ENCODE data around the gene REXO5. TPM values are rescaled to one million over a fixed set of nuclear protein-coding genes. Genes with fewer than 3 reads are reported as not detected.

Gene REXO5
- total RNA-seq, 1 experiment from 2014 or later: 8.5 TPM

DNA sequence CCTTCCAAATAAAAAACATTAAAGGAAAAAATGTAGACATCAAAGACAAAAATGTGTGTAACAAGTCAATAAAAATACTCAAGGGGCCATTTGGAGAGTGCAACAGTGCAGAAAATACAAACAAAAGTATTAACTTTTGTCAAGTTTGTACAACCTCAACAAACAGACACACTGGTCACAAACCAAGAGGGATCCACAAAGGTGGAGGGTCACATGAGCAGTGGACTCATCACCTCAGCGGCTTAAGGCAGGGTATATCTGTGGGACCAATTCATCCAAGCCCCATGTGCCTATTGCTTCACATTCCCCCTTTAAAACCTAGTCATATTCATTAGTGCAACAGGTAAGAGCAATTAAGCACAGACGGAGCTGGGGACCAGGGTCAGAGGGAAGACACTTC lies 48.6 kb downstream of the REXO5 start (continued):
- TF ChIP-seq, protein P1, sequence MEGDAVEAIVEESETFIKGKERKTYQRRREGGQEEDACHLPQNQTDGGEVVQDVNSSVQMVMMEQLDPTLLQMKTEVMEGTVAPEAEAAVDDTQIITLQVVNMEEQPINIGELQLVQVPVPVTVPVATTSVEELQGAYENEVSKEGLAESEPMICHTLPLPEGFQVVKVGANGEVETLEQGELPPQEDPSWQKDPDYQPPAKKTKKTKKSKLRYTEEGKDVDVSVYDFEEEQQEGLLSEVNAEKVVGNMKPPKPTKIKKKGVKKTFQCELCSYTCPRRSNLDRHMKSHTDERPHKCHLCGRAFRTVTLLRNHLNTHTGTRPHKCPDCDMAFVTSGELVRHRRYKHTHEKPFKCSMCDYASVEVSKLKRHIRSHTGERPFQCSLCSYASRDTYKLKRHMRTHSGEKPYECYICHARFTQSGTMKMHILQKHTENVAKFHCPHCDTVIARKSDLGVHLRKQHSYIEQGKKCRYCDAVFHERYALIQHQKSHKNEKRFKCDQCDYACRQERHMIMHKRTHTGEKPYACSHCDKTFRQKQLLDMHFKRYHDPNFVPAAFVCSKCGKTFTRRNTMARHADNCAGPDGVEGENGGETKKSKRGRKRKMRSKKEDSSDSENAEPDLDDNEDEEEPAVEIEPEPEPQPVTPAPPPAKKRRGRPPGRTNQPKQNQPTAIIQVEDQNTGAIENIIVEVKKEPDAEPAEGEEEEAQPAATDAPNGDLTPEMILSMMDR (IDR thresholded peaks at IDR 0.05): no peak
- no peak for TF ChIP-seq ZNF396 (CRISPR knock-in tag; IDR thresholded peaks at IDR 0.05; ENCODE audit: borderline replicate concordance)
- TF ChIP-seq, protein P2, sequence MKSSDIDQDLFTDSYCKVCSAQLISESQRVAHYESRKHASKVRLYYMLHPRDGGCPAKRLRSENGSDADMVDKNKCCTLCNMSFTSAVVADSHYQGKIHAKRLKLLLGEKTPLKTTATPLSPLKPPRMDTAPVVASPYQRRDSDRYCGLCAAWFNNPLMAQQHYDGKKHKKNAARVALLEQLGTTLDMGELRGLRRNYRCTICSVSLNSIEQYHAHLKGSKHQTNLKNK (CRISPR knock-in tag; IDR thresholded peaks at IDR 0.05): no peak
- TF ChIP-seq CREM (CRISPR knock-in tag; IDR thresholded peaks at IDR 0.05): no peak
- TF ChIP-seq MXD4 (CRISPR knock-in tag; IDR thresholded peaks at IDR 0.05; ENCODE audit: borderline replicate concordance): no peak
- TF ChIP-seq, protein P3, sequence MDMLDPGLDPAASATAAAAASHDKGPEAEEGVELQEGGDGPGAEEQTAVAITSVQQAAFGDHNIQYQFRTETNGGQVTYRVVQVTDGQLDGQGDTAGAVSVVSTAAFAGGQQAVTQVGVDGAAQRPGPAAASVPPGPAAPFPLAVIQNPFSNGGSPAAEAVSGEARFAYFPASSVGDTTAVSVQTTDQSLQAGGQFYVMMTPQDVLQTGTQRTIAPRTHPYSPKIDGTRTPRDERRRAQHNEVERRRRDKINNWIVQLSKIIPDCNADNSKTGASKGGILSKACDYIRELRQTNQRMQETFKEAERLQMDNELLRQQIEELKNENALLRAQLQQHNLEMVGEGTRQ (CRISPR knock-in tag; IDR thresholded peaks at IDR 0.05): no peak

DNA sequence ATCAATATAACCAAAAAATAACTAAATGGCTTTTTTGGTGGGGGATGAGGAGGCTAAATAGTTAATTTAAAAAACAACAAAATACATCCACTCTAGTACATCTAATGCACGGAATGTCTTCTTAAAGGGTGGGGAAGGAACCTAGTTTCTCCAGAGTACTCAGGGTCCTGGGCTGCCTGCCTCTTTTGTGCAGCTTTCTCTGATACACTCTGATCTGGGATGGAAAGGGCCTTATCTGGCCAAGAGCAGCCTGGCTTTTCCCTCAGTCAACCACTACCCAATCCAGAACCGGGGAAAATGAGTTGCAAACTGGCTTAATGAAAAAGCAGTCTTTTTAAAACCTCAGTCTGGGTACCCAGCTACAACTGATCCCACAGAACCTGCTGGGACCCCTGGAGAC lies 51.0 kb downstream of the REXO5 start:
- H3K27ac Mint-ChIP-seq: peak overlapping the region; percentile 68; the same call in 1 of the 2 replicates
- H3K27me3 Mint-ChIP-seq (ENCODE audit: low read depth): no peaks in the 10 kb centered on the region
- CTCF ChIA-PET: no interaction called here
- TF ChIP-seq JAZF1 (CRISPR knock-in tag; IDR thresholded peaks at IDR 0.05) (no peak), TP53 (CRISPR knock-in tag; IDR thresholded peaks at IDR 0.05) (no peak)
- TF ChIP-seq, protein P4, sequence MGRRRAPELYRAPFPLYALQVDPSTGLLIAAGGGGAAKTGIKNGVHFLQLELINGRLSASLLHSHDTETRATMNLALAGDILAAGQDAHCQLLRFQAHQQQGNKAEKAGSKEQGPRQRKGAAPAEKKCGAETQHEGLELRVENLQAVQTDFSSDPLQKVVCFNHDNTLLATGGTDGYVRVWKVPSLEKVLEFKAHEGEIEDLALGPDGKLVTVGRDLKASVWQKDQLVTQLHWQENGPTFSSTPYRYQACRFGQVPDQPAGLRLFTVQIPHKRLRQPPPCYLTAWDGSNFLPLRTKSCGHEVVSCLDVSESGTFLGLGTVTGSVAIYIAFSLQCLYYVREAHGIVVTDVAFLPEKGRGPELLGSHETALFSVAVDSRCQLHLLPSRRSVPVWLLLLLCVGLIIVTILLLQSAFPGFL (CRISPR knock-in tag; IDR thresholded peaks at IDR 0.05; ENCODE audit: borderline replicate concordance): no peak
- TF ChIP-seq, protein P5, sequence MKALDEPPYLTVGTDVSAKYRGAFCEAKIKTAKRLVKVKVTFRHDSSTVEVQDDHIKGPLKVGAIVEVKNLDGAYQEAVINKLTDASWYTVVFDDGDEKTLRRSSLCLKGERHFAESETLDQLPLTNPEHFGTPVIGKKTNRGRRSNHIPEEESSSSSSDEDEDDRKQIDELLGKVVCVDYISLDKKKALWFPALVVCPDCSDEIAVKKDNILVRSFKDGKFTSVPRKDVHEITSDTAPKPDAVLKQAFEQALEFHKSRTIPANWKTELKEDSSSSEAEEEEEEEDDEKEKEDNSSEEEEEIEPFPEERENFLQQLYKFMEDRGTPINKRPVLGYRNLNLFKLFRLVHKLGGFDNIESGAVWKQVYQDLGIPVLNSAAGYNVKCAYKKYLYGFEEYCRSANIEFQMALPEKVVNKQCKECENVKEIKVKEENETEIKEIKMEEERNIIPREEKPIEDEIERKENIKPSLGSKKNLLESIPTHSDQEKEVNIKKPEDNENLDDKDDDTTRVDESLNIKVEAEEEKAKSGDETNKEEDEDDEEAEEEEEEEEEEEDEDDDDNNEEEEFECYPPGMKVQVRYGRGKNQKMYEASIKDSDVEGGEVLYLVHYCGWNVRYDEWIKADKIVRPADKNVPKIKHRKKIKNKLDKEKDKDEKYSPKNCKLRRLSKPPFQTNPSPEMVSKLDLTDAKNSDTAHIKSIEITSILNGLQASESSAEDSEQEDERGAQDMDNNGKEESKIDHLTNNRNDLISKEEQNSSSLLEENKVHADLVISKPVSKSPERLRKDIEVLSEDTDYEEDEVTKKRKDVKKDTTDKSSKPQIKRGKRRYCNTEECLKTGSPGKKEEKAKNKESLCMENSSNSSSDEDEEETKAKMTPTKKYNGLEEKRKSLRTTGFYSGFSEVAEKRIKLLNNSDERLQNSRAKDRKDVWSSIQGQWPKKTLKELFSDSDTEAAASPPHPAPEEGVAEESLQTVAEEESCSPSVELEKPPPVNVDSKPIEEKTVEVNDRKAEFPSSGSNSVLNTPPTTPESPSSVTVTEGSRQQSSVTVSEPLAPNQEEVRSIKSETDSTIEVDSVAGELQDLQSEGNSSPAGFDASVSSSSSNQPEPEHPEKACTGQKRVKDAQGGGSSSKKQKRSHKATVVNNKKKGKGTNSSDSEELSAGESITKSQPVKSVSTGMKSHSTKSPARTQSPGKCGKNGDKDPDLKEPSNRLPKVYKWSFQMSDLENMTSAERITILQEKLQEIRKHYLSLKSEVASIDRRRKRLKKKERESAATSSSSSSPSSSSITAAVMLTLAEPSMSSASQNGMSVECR (CRISPR knock-in tag; IDR thresholded peaks at IDR 0.05; ENCODE audit: borderline replicate concordance): no peak
- no peak for DNase-seq (ENCODE audit: low spot score)
- H3K36me3 Mint-ChIP-seq: peaks cover 11% of the 10 kb centered on the region
- no peaks in the 10 kb centered on the region for H3K9me3 Mint-ChIP-seq
- H3K4me3 Mint-ChIP-seq: no peak overlapping the region
- no peak for ATAC-seq
- POLR2A ChIA-PET: interaction anchor here (1.4 kb wide), 1 partner anchor 42 kb away, joined by 3 read pairs; the partner anchor contains the start of gene DCUN1D3
- peaks cover 41% of the 10 kb centered on the region for H3K4me1 Mint-ChIP-seq

DNA sequence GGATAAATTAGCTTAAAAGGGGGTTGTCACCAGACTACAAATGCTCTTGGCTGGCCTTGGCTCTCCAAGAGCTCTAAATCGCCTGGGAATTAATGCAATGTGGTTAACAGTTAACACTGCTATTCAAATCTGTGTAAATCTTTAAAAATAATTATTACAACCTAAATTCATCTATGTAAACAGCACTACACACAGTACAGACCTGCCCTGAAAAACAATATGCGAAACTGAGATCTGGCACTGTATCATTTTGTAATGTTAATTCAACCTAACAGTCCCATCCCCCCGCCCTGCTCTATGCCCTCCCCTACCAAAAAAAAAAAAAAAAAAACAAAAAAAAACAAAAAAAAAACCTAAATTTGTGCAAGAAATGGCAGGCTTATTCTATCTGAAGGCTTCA lies 52.9 kb downstream of the REXO5 start:
- ATAC-seq: no peak
- Mint-ChIP-seq H3K9me3 (no peaks in the 10 kb centered on the region), H3K4me3 (no peak overlapping the region), H3K27me3 (ENCODE audit: low read depth) (no peaks in the 10 kb centered on the region), H3K36me3 (peaks cover 17% of the 10 kb centered on the region), H3K27ac (peak overlapping the region; percentile 94), H3K4me1 (peaks cover 49% of the 10 kb centered on the region)
- CTCF ChIA-PET: no interaction called here
- POLR2A ChIA-PET: no interaction called here
- no peak for DNase-seq (ENCODE audit: low spot score)
- TF ChIP-seq CREM (CRISPR knock-in tag; IDR thresholded peaks at IDR 0.05) (no peak), TEAD4 (CRISPR knock-in tag; IDR thresholded peaks at IDR 0.05) (no peak)

DNA sequence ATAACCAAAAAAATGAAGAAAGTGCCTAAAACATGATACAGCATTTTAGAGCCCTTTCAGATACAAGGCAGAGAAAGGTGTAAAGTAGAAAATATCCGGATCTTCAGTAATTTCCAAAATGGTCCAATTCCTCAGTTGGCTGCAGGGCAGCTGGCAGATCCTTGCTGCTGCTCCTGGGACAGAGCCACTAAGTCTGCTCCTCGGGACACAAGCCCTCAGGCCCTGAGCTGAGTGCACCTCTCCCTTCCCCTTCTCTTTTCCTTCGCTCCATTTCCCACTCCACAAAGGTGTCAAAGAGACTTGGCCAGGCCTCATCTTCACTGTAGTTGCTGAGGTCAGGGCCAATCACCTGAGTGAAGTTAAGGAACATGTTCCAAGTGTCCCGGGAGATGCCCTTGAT lies 53.4 kb downstream of the REXO5 start:
- H3K4me3 Mint-ChIP-seq: no peak overlapping the region; the same call in 1 of the 2 replicates
- CTCF ChIA-PET: no interaction called here
- peaks cover 49% of the 10 kb centered on the region for H3K4me1 Mint-ChIP-seq
- peaks cover 20% of the 10 kb centered on the region for H3K36me3 Mint-ChIP-seq
- H3K27ac Mint-ChIP-seq: peak overlapping the region; percentile 94
- POLR2A ChIA-PET: no interaction called here
- no peak for DNase-seq (ENCODE audit: low spot score)
- no peaks in the 10 kb centered on the region for H3K27me3 Mint-ChIP-seq (ENCODE audit: low read depth)
- H3K9me3 Mint-ChIP-seq: peaks cover 3% of the 10 kb centered on the region
- ATAC-seq: peak; percentile 58
- TF ChIP-seq, protein P6, sequence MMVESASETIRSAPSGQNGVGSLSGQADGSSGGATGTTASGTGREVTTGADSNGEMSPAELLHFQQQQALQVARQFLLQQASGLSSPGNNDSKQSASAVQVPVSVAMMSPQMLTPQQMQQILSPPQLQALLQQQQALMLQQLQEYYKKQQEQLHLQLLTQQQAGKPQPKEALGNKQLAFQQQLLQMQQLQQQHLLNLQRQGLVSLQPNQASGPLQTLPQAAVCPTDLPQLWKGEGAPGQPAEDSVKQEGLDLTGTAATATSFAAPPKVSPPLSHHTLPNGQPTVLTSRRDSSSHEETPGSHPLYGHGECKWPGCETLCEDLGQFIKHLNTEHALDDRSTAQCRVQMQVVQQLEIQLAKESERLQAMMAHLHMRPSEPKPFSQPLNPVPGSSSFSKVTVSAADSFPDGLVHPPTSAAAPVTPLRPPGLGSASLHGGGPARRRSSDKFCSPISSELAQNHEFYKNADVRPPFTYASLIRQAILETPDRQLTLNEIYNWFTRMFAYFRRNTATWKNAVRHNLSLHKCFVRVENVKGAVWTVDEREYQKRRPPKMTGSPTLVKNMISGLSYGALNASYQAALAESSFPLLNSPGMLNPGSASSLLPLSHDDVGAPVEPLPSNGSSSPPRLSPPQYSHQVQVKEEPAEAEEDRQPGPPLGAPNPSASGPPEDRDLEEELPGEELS (CRISPR knock-in tag; IDR thresholded peaks at IDR 0.05): no peak
- TF ChIP-seq, protein P7, sequence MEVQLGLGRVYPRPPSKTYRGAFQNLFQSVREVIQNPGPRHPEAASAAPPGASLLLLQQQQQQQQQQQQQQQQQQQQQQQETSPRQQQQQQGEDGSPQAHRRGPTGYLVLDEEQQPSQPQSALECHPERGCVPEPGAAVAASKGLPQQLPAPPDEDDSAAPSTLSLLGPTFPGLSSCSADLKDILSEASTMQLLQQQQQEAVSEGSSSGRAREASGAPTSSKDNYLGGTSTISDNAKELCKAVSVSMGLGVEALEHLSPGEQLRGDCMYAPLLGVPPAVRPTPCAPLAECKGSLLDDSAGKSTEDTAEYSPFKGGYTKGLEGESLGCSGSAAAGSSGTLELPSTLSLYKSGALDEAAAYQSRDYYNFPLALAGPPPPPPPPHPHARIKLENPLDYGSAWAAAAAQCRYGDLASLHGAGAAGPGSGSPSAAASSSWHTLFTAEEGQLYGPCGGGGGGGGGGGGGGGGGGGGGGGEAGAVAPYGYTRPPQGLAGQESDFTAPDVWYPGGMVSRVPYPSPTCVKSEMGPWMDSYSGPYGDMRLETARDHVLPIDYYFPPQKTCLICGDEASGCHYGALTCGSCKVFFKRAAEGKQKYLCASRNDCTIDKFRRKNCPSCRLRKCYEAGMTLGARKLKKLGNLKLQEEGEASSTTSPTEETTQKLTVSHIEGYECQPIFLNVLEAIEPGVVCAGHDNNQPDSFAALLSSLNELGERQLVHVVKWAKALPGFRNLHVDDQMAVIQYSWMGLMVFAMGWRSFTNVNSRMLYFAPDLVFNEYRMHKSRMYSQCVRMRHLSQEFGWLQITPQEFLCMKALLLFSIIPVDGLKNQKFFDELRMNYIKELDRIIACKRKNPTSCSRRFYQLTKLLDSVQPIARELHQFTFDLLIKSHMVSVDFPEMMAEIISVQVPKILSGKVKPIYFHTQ (CRISPR knock-in tag; IDR thresholded peaks at IDR 0.05): no peak
- no peak for TF ChIP-seq ZBTB21 (CRISPR knock-in tag; IDR thresholded peaks at IDR 0.05; ENCODE audit: borderline replicate concordance)
- TF ChIP-seq, protein P3 (CRISPR knock-in tag; IDR thresholded peaks at IDR 0.05): no peak
